Keratinocyte (primary cell): ENCODE data around the gene UBA3. TPM values are rescaled to one million over a fixed set of nuclear protein-coding genes. Genes with fewer than 3 reads are reported as not detected.

Experiments used
- DNase-seq: peaks from one replicate; pipeline ENCODE4 v3.0.0-alpha.2; 2011; ENCODE audit warnings: low read depth, missing footprints, low spot score
- FAIRE-seq: peaks from 2 replicates; lab custom pipeline; 2011; peaks lifted over from hg19 to GRCh38; lab: Jason Lieb, UNC
- H2AFZ ChIP-seq: 2 replicates; pipeline ENCODE4 v1.6.0; 2012; ENCODE audit warnings: low read length, control low read depth, inconsistent platforms; ENCODE audit not compliant: control insufficient read depth
- H3K27ac ChIP-seq: 2 replicates; pipeline ENCODE4 v1.5.1; 2011; ENCODE audit warnings: low read length; ENCODE audit not compliant: control insufficient read depth, insufficient read depth
- H3K27me3 ChIP-seq: 3 replicates; pipeline ENCODE4 v1.6.0; 2011; ENCODE audit warnings: low read length; ENCODE audit not compliant: control insufficient read depth, insufficient read depth; ENCODE audit errors: extremely low read depth
- H3K36me3 ChIP-seq, 2 experiments: 2 replicates in 1 of 2; 3 replicates in 1 of 2; pipeline ENCODE4 v1.5.1; 2011; ENCODE audit warnings: low read length in 2 of 2, mild to moderate bottlenecking in 1 of 2; ENCODE audit not compliant: control insufficient read depth in 2 of 2, insufficient read depth in 2 of 2; ENCODE audit errors: extremely low read depth in 1 of 2
- H3K4me1 ChIP-seq: 3 replicates; pipeline ENCODE4 v1.5.1; 2011; ENCODE audit warnings: low read length; ENCODE audit not compliant: control insufficient read depth, insufficient read depth; ENCODE audit errors: extremely low read depth
- H3K4me2 ChIP-seq: 3 replicates; pipeline ENCODE4 v1.6.0; 2011; ENCODE audit warnings: low read depth, low read length; ENCODE audit not compliant: control insufficient read depth, insufficient read depth; ENCODE audit errors: extremely low read depth
- H3K4me3 ChIP-seq, 3 experiments: fragments of 200-600 bp in 1 of 3; sonication (generic) in 1 of 3; 2 replicates in 2 of 3; 3 replicates in 1 of 3; pipeline ENCODE4 v1.5.1; 2011 to 2016; ENCODE audit warnings: low read length in 3 of 3, mild to moderate bottlenecking in 3 of 3, control low read depth in 2 of 3, inconsistent platforms in 1 of 3, low read depth in 1 of 3, mixed read lengths in 1 of 3, mixed run types in 1 of 3, moderate library complexity in 1 of 3; ENCODE audit not compliant: control insufficient read depth in 2 of 3, insufficient read depth in 2 of 3; ENCODE audit errors: extremely low read depth in 1 of 3
- H3K79me2 ChIP-seq: 2 replicates; pipeline ENCODE4 v1.6.0; 2012; ENCODE audit warnings: low read length; ENCODE audit not compliant: control insufficient read depth, insufficient read depth
- H3K9ac ChIP-seq: 3 replicates; pipeline ENCODE4 v1.6.0; 2011; ENCODE audit warnings: low read length; ENCODE audit not compliant: control insufficient read depth, insufficient read depth; ENCODE audit errors: extremely low read depth
- H3K9me1 ChIP-seq: 3 replicates; pipeline ENCODE4 v1.6.0; 2011; ENCODE audit warnings: low read length; ENCODE audit not compliant: control insufficient read depth, insufficient read depth; ENCODE audit errors: extremely low read depth
- H3K9me3 ChIP-seq: 2 replicates; pipeline ENCODE4 v1.5.1; 2012; ENCODE audit warnings: low read depth, low read length; ENCODE audit not compliant: control insufficient read depth
- H4K20me1 ChIP-seq: 3 replicates; pipeline ENCODE4 v1.6.0; 2011; ENCODE audit warnings: low read length; ENCODE audit not compliant: control insufficient read depth, insufficient read depth; ENCODE audit errors: extremely low read depth
- EZH2 ChIP-seq: IDR thresholded peaks from one replicate; pipeline ENCODE4 v1.6.1; 2012; ENCODE audit warnings: inconsistent platforms, mild to moderate bottlenecking, low read length, moderate library complexity
- dilution Hi-C: fragments of 300-500 bp; cut with MboI; formaldehyde crosslinking; loops from one replicate; pipeline ENCODE4 v1.7.0; 2020; ENCODE audit warnings: low sequenced_read_pairs; ENCODE audit not compliant: extremely low pct_ligation_motif_present
- polyA plus RNA-seq, 5 experiments: library from polyadenylated mRNA; depleted of rRNA in 3 of 5; stranded (reverse) in 3 of 5; stranded (forward) in 1 of 5; unstranded in 1 of 5; fragments of >200 nt; gene quantifications; 1 replicate in 1 of 5; 2 replicates in 3 of 5; 3 replicates in 1 of 5; pipeline versions ENCODE4 v1.2.1 to v1.2.3, GENCODE V29; 2011 to 2012; ENCODE audit warnings: missing spikeins in 2 of 5, low read depth in 1 of 5, low replicate concordance in 1 of 5
- TF ChIP-seq, protein P1 (sequence below), 3 experiments: IDR thresholded peaks in 1 of 3; conservative IDR thresholded peaks in 1 of 3; optimal IDR thresholded peaks in 1 of 3; 2 replicates in 2 of 3; 3 replicates in 1 of 3; pipeline versions ENCODE3 to v1.5.1; 2011; ENCODE audit warnings: low read length in 3 of 3, mild to moderate bottlenecking in 3 of 3, moderate library complexity in 2 of 3, control low read depth in 1 of 3, inconsistent platforms in 1 of 3; ENCODE audit not compliant: insufficient read depth in 2 of 3; ENCODE audit errors: extremely low read depth in 1 of 3

UBA3 gene
- polyA plus RNA-seq, 1 donor (not counting 4 experiments of a cell fraction or from before 2014, with no cell fraction given) = 125 TPM

- no peak overlapping the region for H2AFZ ChIP-seq
- no peaks in the 10 kb centered on the region for H3K9me3 ChIP-seq
- no peak for TF ChIP-seq EZH2
- H3K4me2 ChIP-seq = no peak overlapping the region
- no peaks in the 10 kb centered on the region for H3K27me3 ChIP-seq
- FAIRE-seq (no peak), DNase-seq (no peak)
- peaks cover 17 to 18% of the 10 kb centered on the region in 2 experiments for H3K36me3 ChIP-seq
- H4K20me1 ChIP-seq = no peaks in the 10 kb centered on the region
- peak overlapping the region; percentile 60 for H3K27ac ChIP-seq
- H3K4me3 ChIP-seq = no peak overlapping the region
- no peak overlapping the region for H3K9ac ChIP-seq
- dilution Hi-C loops = no loop called here
- no peaks in the 10 kb centered on the region for H3K4me1 ChIP-seq
- no peaks in the 10 kb centered on the region for H3K9me1 ChIP-seq
- no peaks in the 10 kb centered on the region for H3K79me2 ChIP-seq
These were observed 47.4 kb downstream of the UBA3 start for GRCh38 chr3:69032737-69033136.

DNA sequence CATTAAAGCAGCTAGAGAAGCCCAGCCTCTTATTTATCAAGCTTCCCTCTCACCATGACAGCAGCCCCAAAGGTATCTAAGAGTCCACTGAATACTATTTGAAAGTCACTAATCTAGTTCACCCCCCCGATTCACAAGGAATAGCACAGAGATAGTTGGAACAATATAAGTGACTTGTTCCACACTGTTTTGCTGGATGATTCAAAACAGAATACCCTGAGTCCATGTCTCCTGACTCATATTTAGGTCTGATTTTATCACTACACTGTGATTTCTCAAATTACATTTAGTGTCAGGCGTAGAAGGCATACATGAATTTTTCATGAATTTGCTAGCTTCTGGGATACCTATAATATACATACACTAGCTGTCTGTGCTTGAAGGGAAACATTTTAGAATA lies 48.0 kb downstream of the UBA3 start:
- Histone ChIP-seq H3K27ac (no peak overlapping the region), H3K9me3 (no peaks in the 10 kb centered on the region), H4K20me1 (no peaks in the 10 kb centered on the region), H3K27me3 (no peaks in the 10 kb centered on the region), H3K9ac (no peak overlapping the region), H3K4me3 (no peak overlapping the region), H2AFZ (no peak overlapping the region), H3K36me3 (peaks cover 17 to 18% of the 10 kb centered on the region in 2 experiments), H3K4me2 (no peak overlapping the region), H3K9me1 (no peaks in the 10 kb centered on the region), H3K4me1 (no peaks in the 10 kb centered on the region), H3K79me2 (no peaks in the 10 kb centered on the region)
- FAIRE-seq (no peak), DNase-seq (no peak)
- dilution Hi-C loops = no loop called here
- TF ChIP-seq EZH2 = no peak
- TF ChIP-seq, protein P1, sequence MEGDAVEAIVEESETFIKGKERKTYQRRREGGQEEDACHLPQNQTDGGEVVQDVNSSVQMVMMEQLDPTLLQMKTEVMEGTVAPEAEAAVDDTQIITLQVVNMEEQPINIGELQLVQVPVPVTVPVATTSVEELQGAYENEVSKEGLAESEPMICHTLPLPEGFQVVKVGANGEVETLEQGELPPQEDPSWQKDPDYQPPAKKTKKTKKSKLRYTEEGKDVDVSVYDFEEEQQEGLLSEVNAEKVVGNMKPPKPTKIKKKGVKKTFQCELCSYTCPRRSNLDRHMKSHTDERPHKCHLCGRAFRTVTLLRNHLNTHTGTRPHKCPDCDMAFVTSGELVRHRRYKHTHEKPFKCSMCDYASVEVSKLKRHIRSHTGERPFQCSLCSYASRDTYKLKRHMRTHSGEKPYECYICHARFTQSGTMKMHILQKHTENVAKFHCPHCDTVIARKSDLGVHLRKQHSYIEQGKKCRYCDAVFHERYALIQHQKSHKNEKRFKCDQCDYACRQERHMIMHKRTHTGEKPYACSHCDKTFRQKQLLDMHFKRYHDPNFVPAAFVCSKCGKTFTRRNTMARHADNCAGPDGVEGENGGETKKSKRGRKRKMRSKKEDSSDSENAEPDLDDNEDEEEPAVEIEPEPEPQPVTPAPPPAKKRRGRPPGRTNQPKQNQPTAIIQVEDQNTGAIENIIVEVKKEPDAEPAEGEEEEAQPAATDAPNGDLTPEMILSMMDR (optimal IDR thresholded peaks at IDR 0.05 in 1 of 3, IDR thresholded peaks at IDR 0.05 in 1 of 3, conservative IDR thresholded peaks at IDR 0.05 in 1 of 3; ENCODE audit: extremely low read depth in 1 of 3, insufficient read depth in 2 of 3, low read length in 3 of 3) = no peak

- dilution Hi-C loops = no loop called here
These were observed 48.5 kb downstream of the UBA3 start for GRCh38 chr3:69031635-69032034.

More at GRCh38 chr3:69031635-69032034, 48.5 kb downstream of the UBA3 start:
- Histone ChIP-seq H3K9ac (no peak overlapping the region), H3K4me2 (no peak overlapping the region), H3K9me1 (no peaks in the 10 kb centered on the region), H3K9me3 (no peaks in the 10 kb centered on the region), H4K20me1 (no peaks in the 10 kb centered on the region), H3K27ac (peak overlapping the region; percentile 9), H3K79me2 (no peaks in the 10 kb centered on the region), H3K27me3 (no peaks in the 10 kb centered on the region), H3K36me3 (peaks cover 17 to 18% of the 10 kb centered on the region in 2 experiments), H3K4me3 (no peak overlapping the region), H3K4me1 (no peaks in the 10 kb centered on the region), H2AFZ (no peak overlapping the region)
- no peak for TF ChIP-seq EZH2
- TF ChIP-seq, protein P1 (optimal IDR thresholded peaks at IDR 0.05 in 1 of 3, IDR thresholded peaks at IDR 0.05 in 1 of 3, conservative IDR thresholded peaks at IDR 0.05 in 1 of 3; ENCODE audit: extremely low read depth in 1 of 3, insufficient read depth in 2 of 3, low read length in 3 of 3) = no peak
- DNase-seq (no peak), FAIRE-seq (no peak)
